GM18511 (cell line): ENCODE measurements around the gene BSCL2.
A peak's percentile ranks its signal among the peaks of the same experiment; 100 is the strongest.
"Not testable (repeated sequence)": the region's sequence is repeated elsewhere in the genome, so short reads cannot be mapped to it uniquely, and the experiment has no call there.

Experiments used
- ATAC-seq: cut with Tn5 transposase; IDR thresholded peaks from one replicate; pipeline ENCODE4 v1.9.1; 2021; ENCODE audit warnings: mild to moderate bottlenecking, moderate library complexity; ENCODE audit not compliant: unreplicated experiment

BSCL2 gene

GRCh38 chr11:62664405-62665074 lies 42.7 kb downstream of the BSCL2 start:
- ATAC-seq = peak; percentile 40

- no peak for ATAC-seq
Measured at GRCh38 chr11:62656796-62657429, 50.3 kb downstream of the BSCL2 start.

GRCh38 chr11:62654297-62654696 lies 52.9 kb downstream of the BSCL2 start:
- ATAC-seq = no peak

- no peak for ATAC-seq
Measured at GRCh38 chr11:62652161-62653006, 54.8 kb downstream of the BSCL2 start.

GRCh38 chr11:62650283-62650682 lies 56.9 kb downstream of the BSCL2 start:
- not testable (repeated sequence) for ATAC-seq

- ATAC-seq = no peak
Measured at GRCh38 chr11:62649486-62649885, 57.7 kb downstream of the BSCL2 start.

GRCh38 chr11:62648967-62649364 lies 58.3 kb downstream of the BSCL2 start:
- no peak for ATAC-seq

- ATAC-seq = no peak
Measured at GRCh38 chr11:62648185-62648966, 58.8 kb downstream of the BSCL2 start.

- no peak for ATAC-seq
Measured at GRCh38 chr11:62647609-62648005, 59.6 kb downstream of the BSCL2 start.

GRCh38 chr11:62646825-62647608 lies 60.2 kb downstream of the BSCL2 start:
- peak; percentile 5 for ATAC-seq

- ATAC-seq = peak; percentile 95
Measured at GRCh38 chr11:62645946-62646824, 61.0 kb downstream of the BSCL2 start, which contains the start of gene GANAB. GANAB (minus strand) TSS chr11:62646613; CDS start chr11:62646599, 14 bp downstream.

GRCh38 chr11:62645671-62645945 lies 61.6 kb downstream of the BSCL2 start:
- no peak for ATAC-seq

- no peak for ATAC-seq
Measured at GRCh38 chr11:62644220-62644619, 63.0 kb downstream of the BSCL2 start.
